GM23338 (cell line): Measurements from ENCODE around the gene TRIM44. TPM values are rescaled to one million over a fixed set of nuclear protein-coding genes. Genes with fewer than 3 reads are reported as not detected.

Experiments used
- ATAC-seq: fragments of 200-7000 bp; cut with Tn5 transposase; 3 replicates; pipeline ENCODE4 v1.9.1; 2020
- DNase-seq: peaks from one replicate; pipeline ENCODE4 v3.0.0-alpha.2; 2015; ENCODE audit warnings: low spot score
- H2AFZ ChIP-seq: fragments of 200-600 bp; sonication (generic); 2 replicates; pipeline ENCODE4 v1.8.0; 2016; ENCODE audit warnings: antibody characterized with exemption, mild to moderate bottlenecking, moderate library complexity
- H3F3A ChIP-seq: fragments of 200-600 bp; sonication (generic); replicated peaks from 2 replicates; pipeline ENCODE4 v1.8.0; 2017; ENCODE audit warnings: antibody characterized with exemption, mixed run types, low read depth
- H3K27ac ChIP-seq: fragments of 200-600 bp; sonication (generic); 2 replicates; pipeline ENCODE4 v1.6.1; 2016; ENCODE audit warnings: low read depth
- H3K27me3 ChIP-seq: fragments of 200-600 bp; sonication (generic); 2 replicates; pipeline ENCODE4 v1.8.0; 2016; ENCODE audit warnings: mild to moderate bottlenecking, mixed run types, moderate library complexity; ENCODE audit not compliant: insufficient read depth
- H3K36me3 ChIP-seq: fragments of 200-600 bp; sonication (generic); 2 replicates; pipeline ENCODE4 v1.8.0; 2016; ENCODE audit warnings: mild to moderate bottlenecking; ENCODE audit not compliant: insufficient read depth
- H3K4me1 ChIP-seq: fragments of 200-600 bp; sonication (generic); 2 replicates; pipeline ENCODE4 v1.8.0; 2016; ENCODE audit warnings: mild to moderate bottlenecking, moderate library complexity; ENCODE audit not compliant: insufficient read depth
- H3K4me2 ChIP-seq: fragments of 200-600 bp; sonication (generic); 2 replicates; pipeline ENCODE4 v1.7.1; 2017; ENCODE audit warnings: mixed run types
- H3K4me3 ChIP-seq: fragments of 200-600 bp; sonication (generic); 2 replicates; pipeline ENCODE4 v1.6.1; 2016; ENCODE audit warnings: mixed run types
- H3K79me2 ChIP-seq: fragments of 200-600 bp; sonication (generic); replicated peaks from 2 replicates; pipeline ENCODE4 v1.8.0; 2017; ENCODE audit warnings: mild to moderate bottlenecking; ENCODE audit not compliant: insufficient read depth
- H3K9me2 ChIP-seq: fragments of 200-600 bp; sonication (generic); 2 replicates; pipeline ENCODE4 v1.8.0; 2017; ENCODE audit not compliant: insufficient read depth
- H4K20me1 ChIP-seq: fragments of 200-600 bp; sonication (generic); replicated peaks from 2 replicates; pipeline ENCODE4 v1.8.0; 2017; ENCODE audit warnings: mild to moderate bottlenecking; ENCODE audit not compliant: insufficient read depth
- H3K27ac Mint-ChIP-seq: 2 replicates; pipeline ENCODE4 v1.8.0; 2020; ENCODE audit warnings: inconsistent platforms, mild to moderate bottlenecking, moderate library complexity, mixed read lengths
- H3K27me3 Mint-ChIP-seq: 3 replicates; pipeline ENCODE4 v1.8.0; 2022; ENCODE audit warnings: low read depth, mild to moderate bottlenecking, moderate library complexity, mixed read lengths, inconsistent platforms; ENCODE audit not compliant: insufficient read depth, poor library complexity
- H3K36me3 Mint-ChIP-seq: 3 replicates; pipeline ENCODE4 v1.8.0; 2021; ENCODE audit warnings: low read depth, mild to moderate bottlenecking, inconsistent platforms, moderate library complexity, mixed read lengths
- H3K4me1 Mint-ChIP-seq: 3 replicates; pipeline ENCODE4 v1.8.0; 2020; ENCODE audit warnings: mild to moderate bottlenecking, inconsistent platforms, mixed read lengths
- H3K4me3 Mint-ChIP-seq: 3 replicates; pipeline ENCODE4 v1.8.0; 2021; ENCODE audit warnings: moderate library complexity, mild to moderate bottlenecking, inconsistent platforms, mixed read lengths
- H3K9me3 Mint-ChIP-seq: 3 replicates; pipeline ENCODE4 v1.8.0; 2020; ENCODE audit warnings: moderate library complexity, mild to moderate bottlenecking, inconsistent platforms, mixed read lengths
- CTCF ChIP-seq, 2 experiments: fragments of 200-600 bp in 1 of 2; sonication (generic) in 1 of 2; conservative IDR thresholded peaks; 2 replicates each; pipeline versions ENCODE4 v1.5.1 to v1.6.1; 2016 to 2017; ENCODE audit warnings: antibody characterized with exemption in 2 of 2, low read depth in 2 of 2, mild to moderate bottlenecking in 2 of 2, moderate library complexity in 1 of 2
- EZH2 ChIP-seq: fragments of 200-600 bp; sonication (generic); IDR thresholded peaks from one replicate; pipeline ENCODE4 v1.8.0; 2017; ENCODE audit warnings: antibody characterized with exemption, mild to moderate bottlenecking, low read depth; ENCODE audit not compliant: unreplicated experiment
- EZH2phosphoT487 ChIP-seq: fragments of 200-600 bp; sonication (generic); IDR thresholded peaks from one replicate; pipeline ENCODE4 v1.8.1; 2018; ENCODE audit warnings: antibody characterized with exemption; ENCODE audit not compliant: unreplicated experiment
- NANOG ChIP-seq: IDR thresholded peaks from 2 replicates; pipeline ENCODE4 v1.6.1; 2016; ENCODE audit warnings: antibody characterized with exemption, borderline replicate concordance
- POLR2AphosphoS5 ChIP-seq: IDR thresholded peaks from 2 replicates; pipeline ENCODE4 v1.6.1; 2016; ENCODE audit warnings: antibody characterized with exemption, low read depth
- STAT1 ChIP-seq: IDR thresholded peaks from one replicate; pipeline ENCODE4 v1.6.1; 2016; ENCODE audit warnings: antibody characterized with exemption; ENCODE audit not compliant: unreplicated experiment
- ZNF462 ChIP-seq: fragments of 250-450 bp; sonication (Bioruptor Pico); IDR thresholded peaks from 2 replicates; pipeline ENCODE4 v1.5.0; 2020; ENCODE audit warnings: mild to moderate bottlenecking, moderate library complexity
- polyA plus RNA-seq: library from polyadenylated mRNA; unstranded; fragments of >200 nt; fragmentation: Nextera tagmentation; extraction: Ambion mirVana; gene quantifications from 2 replicates; pipeline ENCODE4 v1.2.1, GENCODE V29; 2016
- total RNA-seq: library from RNA; depleted of rRNA; stranded (reverse); fragments of >200 nt; shearing (Covaris generic); gene quantifications from 2 replicates; pipeline ENCODE4 v1.2.3, GENCODE V29; 2014

Gene TRIM44
- total and polyA plus RNA-seq, 2 experiments from 2014 or later: 10.3 to 10.4 TPM

DNA sequence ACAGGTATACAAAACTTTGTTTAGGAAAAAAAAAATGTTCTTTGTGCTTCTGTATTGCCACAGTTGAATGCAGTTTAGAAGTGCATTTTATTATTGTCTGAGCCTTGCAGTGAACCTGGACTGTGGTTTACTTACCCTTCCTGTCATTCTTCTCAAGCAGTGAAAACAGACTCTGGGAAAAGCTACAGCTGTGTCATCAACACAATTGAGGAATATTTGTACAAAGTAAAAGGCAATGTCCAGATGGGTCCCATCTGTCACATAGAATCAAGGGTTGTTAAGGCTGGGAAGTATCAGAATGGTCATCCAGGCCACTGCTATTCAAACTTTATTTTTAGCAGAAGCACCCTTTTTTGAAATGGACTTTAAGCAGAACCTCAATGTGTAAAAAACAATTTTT is 73.3 kb downstream of the TRIM44 start:
- Histone ChIP-seq H3K9me2 (no peaks in the 10 kb centered on the region), H4K20me1 (no peaks in the 10 kb centered on the region; the same call in 1 of the 2 replicates), H3K27ac (no peak overlapping the region), H2AFZ (no peak overlapping the region), H3F3A (no peaks in the 10 kb centered on the region), H3K4me2 (no peak overlapping the region), H3K4me3 (no peak overlapping the region), H3K4me1 (no peaks in the 10 kb centered on the region), H3K36me3 (peaks cover 4% of the 10 kb centered on the region; the same call in 1 of the 2 replicates), H3K79me2 (no peaks in the 10 kb centered on the region), H3K27me3 (no peaks in the 10 kb centered on the region)
- Mint-ChIP-seq H3K4me1 (peaks cover 4% of the 10 kb centered on the region; the same call in 2 of the 3 replicates), H3K4me3 (no peak overlapping the region), H3K27ac (no peak overlapping the region), H3K36me3 (peaks cover 19% of the 10 kb centered on the region; the same call in 2 of the 3 replicates), H3K27me3 (peaks cover 5% of the 10 kb centered on the region), H3K9me3 (peaks cover 6% of the 10 kb centered on the region)
- DNase-seq (no peak), ATAC-seq (no peak)
- no peak for TF ChIP-seq NANOG
- no peak for TF ChIP-seq POLR2AphosphoS5
- no peak for TF ChIP-seq STAT1
- TF ChIP-seq EZH2phosphoT487: no peak
- no peak for TF ChIP-seq CTCF (conservative IDR thresholded peaks at IDR 0.05; ENCODE audit: low read depth in 2 of 2)
- no peak for TF ChIP-seq ZNF462
- no peak for TF ChIP-seq EZH2
